ENCODE results near the gene CHCHD6.

The CHCHD6 gene

GRCh38 chr3:126965526-126966080 lies 261.6 kb downstream of the CHCHD6 start:
- DNase-seq = no peak

- no peak for DNase-seq
These were observed 263.3 kb downstream of the CHCHD6 start for GRCh38 chr3:126967386-126967785.

- DNase-seq = no peak
These were observed 264.7 kb downstream of the CHCHD6 start for GRCh38 chr3:126968391-126969390.

DNA sequence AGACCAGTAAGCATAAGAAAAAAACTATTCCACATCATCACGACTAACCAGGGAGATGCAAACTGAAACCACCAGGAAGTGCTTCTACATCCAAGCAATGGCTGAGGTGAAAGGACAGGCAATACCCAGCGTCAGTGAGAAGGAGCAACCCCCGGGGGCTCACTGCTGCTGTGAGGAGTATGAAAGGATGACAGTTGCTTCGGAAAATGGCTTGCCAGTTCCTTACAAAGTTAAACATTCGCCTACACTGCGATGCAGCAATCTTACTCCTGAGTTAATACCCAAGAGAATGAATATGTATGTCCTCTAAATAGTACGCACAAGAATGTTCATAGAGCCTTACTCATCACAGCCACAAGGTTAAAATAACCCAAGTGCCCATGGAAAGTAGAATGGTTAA lies 265.5 kb downstream of the CHCHD6 start:
- DNase-seq = no peak

GRCh38 chr3:126970101-126970500 lies 266.1 kb downstream of the CHCHD6 start:
- DNase-seq = no peak

DNA sequence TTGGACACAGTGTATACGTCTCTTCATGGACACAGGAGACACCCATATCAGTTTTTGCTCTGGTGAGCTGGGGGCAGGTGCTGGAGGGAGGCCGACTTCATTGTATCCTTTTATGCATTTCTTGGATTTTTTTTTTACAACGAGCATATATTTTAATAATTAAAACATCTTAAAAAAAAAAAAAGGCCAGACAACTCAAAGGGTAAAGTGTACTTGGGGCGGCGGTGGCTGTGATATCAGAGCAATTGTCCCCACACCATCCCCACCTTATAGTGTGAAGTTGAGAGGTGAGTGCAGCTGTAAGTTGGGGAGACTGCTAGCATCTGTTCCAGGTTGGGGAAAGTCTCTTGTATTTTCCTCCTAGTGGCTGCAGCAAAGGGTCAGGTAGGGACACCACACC lies 266.9 kb downstream of the CHCHD6 start:
- no peak for DNase-seq

GRCh38 chr3:126971891-126972351 lies 267.9 kb downstream of the CHCHD6 start:
- DNase-seq = no peak

- DNase-seq = no peak
These were observed 268.8 kb downstream of the CHCHD6 start for GRCh38 chr3:126972866-126973265.

- DNase-seq = no peak
These were observed 269.8 kb downstream of the CHCHD6 start for GRCh38 chr3:126973814-126974213.

GRCh38 chr3:126974756-126975155 lies 270.7 kb downstream of the CHCHD6 start:
- no peak for DNase-seq

DNA sequence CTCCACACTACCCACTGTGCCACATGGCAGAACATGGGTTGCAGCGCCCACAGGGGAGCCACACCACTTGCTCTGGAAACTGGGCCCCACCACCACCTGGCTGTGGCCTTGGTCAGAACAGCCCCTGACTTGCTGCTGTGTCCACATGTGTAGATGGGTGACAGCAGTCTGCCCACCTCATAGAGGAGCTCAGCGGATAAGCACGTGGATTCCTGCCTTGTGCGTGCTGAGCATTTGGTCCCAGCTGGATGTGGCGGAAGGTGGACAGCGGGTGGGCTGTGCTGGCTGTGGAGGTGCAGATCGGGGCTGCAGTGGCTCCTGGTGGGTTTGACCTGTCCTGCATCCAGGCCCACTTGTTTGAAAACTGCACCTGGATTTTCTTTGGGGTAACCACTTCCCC lies 272.9 kb downstream of the CHCHD6 start:
- DNase-seq = no peak

- no peak for DNase-seq
These were observed 273.8 kb downstream of the CHCHD6 start for GRCh38 chr3:126977821-126978220.

- no peak for DNase-seq
These were observed 274.3 kb downstream of the CHCHD6 start for GRCh38 chr3:126978291-126978690.

GRCh38 chr3:126979046-126979628 lies 275.1 kb downstream of the CHCHD6 start:
- DNase-seq = no peak

- DNase-seq = no peak
These were observed 276.3 kb downstream of the CHCHD6 start for GRCh38 chr3:126980266-126980811.

GRCh38 chr3:126982126-126982470 lies 278.1 kb downstream of the CHCHD6 start:
- DNase-seq = no peak

GRCh38 chr3:126982471-126983175 lies 278.6 kb downstream of the CHCHD6 start, which contains the start of gene PLXNA1:
Gene PLXNA1, plus strand, starts transcription at chr3:126983115. Its CDS starts 5,479 bp downstream, at chr3:126988594.
- DNase-seq = peak; percentile 99

GRCh38 chr3:126983276-126983652 lies 279.2 kb downstream of the CHCHD6 start:
- no peak for DNase-seq

DNA sequence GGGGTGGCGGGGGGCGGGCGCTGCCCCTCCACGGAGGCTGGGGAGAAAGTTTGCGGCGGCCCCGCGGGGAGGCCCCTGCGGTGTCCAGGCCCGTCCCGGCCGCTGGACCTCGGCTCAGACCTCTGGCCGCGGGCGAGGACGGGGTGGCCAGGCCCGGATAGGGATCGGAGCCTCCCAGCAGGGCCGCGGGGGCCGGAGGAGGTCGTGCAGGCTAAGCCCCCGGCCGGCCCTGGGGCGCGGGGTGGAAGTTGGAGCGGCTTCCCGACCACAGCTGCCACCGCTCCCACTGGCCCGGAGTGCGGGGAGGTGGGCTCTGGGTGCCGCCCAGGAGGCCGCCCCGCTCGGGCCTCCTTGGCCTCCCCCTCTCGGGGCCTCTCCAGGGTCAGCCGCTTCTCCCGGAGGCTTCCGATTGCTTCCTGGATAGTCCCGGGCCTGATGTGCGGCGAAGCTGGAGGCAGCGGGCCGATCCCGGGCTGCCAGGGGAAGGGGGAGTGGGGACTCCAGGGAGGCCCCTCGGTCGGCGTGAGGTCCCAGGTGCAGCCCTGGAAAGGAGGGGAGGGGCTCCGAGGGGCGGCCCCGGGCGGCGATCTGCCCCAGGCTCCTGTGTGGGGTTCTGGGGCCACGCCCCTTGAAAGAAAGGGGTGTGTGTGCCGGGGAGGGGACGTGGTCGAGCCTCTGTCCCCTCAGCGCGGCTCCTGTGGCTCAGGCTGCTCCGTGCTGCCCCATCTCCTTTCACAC lies 279.8 kb downstream of the CHCHD6 start:
- peak; percentile 57 for DNase-seq

- no peak for DNase-seq
These were observed 280.5 kb downstream of the CHCHD6 start for GRCh38 chr3:126984391-126985131.

Measured in 8988T (cell line).